CD14-positive monocyte (primary cell): ENCODE results near the gene SLC22A23. TPM values are rescaled to one million over a fixed set of nuclear protein-coding genes. Genes with fewer than 3 reads are reported as not detected.

ENCODE experiments used
- DNase-seq, 3 donors: peaks; one replicate each; pipeline ENCODE4 v3.0.0-alpha.2; 2011 to 2022
- H2AFZ ChIP-seq: 2 replicates; pipeline ENCODE4 v1.6.0; 2012; ENCODE audit warnings: mild to moderate bottlenecking, low read depth, low read length, inconsistent platforms; ENCODE audit not compliant: insufficient read depth, poor library complexity, severe bottlenecking
- H3K27ac ChIP-seq, 2 donors: 1 replicate in 1 of 2; 2 replicates in 1 of 2; pipeline ENCODE4 v1.5.1; 2012 to 2013; ENCODE audit warnings: low read length in 2 of 2, control low read depth in 1 of 2, inconsistent platforms in 1 of 2, low read depth in 1 of 2, mild to moderate bottlenecking in 1 of 2
- H3K27me3 ChIP-seq, 2 donors: one replicate each; pipeline versions ENCODE4 v1.6.0 to v1.6.1; 2011 to 2013; ENCODE audit warnings: low read length in 2 of 2; ENCODE audit not compliant: control insufficient read depth in 2 of 2, insufficient read depth in 2 of 2
- H3K36me3 ChIP-seq, 2 donors: replicated peaks in 1 of 2; 1 replicate in 1 of 2; 2 replicates in 1 of 2; pipeline versions ENCODE4 v1.5.1 to v1.6.1; 2012 to 2013; ENCODE audit warnings: low read length in 2 of 2, control low read depth in 1 of 2, inconsistent platforms in 1 of 2, mild to moderate bottlenecking in 1 of 2; ENCODE audit not compliant: insufficient read depth in 2 of 2, control insufficient read depth in 1 of 2
- H3K4me1 ChIP-seq, 2 donors: 1 replicate in 1 of 2; 2 replicates in 1 of 2; pipeline versions ENCODE4 v1.5.1 to v1.6.1; 2012 to 2013; ENCODE audit warnings: low read length in 2 of 2, control low read depth in 1 of 2, inconsistent platforms in 1 of 2, mild to moderate bottlenecking in 1 of 2, moderate library complexity in 1 of 2; ENCODE audit not compliant: insufficient read depth in 2 of 2, control insufficient read depth in 1 of 2
- H3K4me2 ChIP-seq: replicated peaks from 2 replicates; pipeline ENCODE3; 2012; ENCODE audit warnings: low read length, moderate library complexity, mild to moderate bottlenecking; ENCODE audit not compliant: poor library complexity, severe bottlenecking; ENCODE audit errors: extremely low read depth
- H3K4me3 ChIP-seq, 3 experiments: fragments of 200-600 bp in 1 of 3; sonication (generic) in 1 of 3; replicated peaks in 1 of 3; 1 replicate in 2 of 3; 2 replicates in 1 of 3; pipeline ENCODE4 v1.5.1; 2011 to 2013; ENCODE audit warnings: low read length in 3 of 3, mild to moderate bottlenecking in 3 of 3, control low read depth in 2 of 3, low read depth in 2 of 3, inconsistent platforms in 1 of 3, moderate library complexity in 1 of 3
- H3K79me2 ChIP-seq: 2 replicates; pipeline ENCODE4 v1.6.0; 2012; ENCODE audit warnings: mild to moderate bottlenecking, control low read depth, inconsistent platforms, low read length, moderate library complexity; ENCODE audit not compliant: insufficient read depth
- H3K9ac ChIP-seq: 2 replicates; pipeline ENCODE4 v1.6.0; 2017; ENCODE audit warnings: low read length, mild to moderate bottlenecking; ENCODE audit not compliant: insufficient read depth, poor library complexity, severe bottlenecking
- H3K9me3 ChIP-seq, 2 donors: replicated peaks in 1 of 2; 1 replicate in 1 of 2; 2 replicates in 1 of 2; pipeline versions ENCODE4 v1.5.1 to v1.6.1; 2012 to 2013; ENCODE audit warnings: low read length in 2 of 2, control low read depth in 1 of 2; ENCODE audit not compliant: control insufficient read depth in 1 of 2, insufficient read depth in 1 of 2
- H4K20me1 ChIP-seq: 2 replicates; pipeline ENCODE4 v1.6.0; 2012; ENCODE audit warnings: mild to moderate bottlenecking, low read length, control low read depth, moderate library complexity; ENCODE audit not compliant: insufficient read depth
- H3K27ac Mint-ChIP-seq, 7 donors: one replicate each; pipeline ENCODE4 v1.8.0; 2020; ENCODE audit warnings: mild to moderate bottlenecking in 7 of 7, mixed read lengths in 7 of 7, moderate library complexity in 6 of 7, inconsistent platforms in 2 of 7
- H3K27me3 Mint-ChIP-seq, 3 donors: one replicate each; pipeline ENCODE4 v1.8.0; 2021 to 2022; ENCODE audit warnings: low read depth in 3 of 3, mild to moderate bottlenecking in 3 of 3, mixed read lengths in 3 of 3, moderate library complexity in 3 of 3, inconsistent platforms in 1 of 3
- H3K36me3 Mint-ChIP-seq, 2 donors: one replicate each; pipeline ENCODE4 v1.8.0; 2020; ENCODE audit warnings: mixed read lengths in 2 of 2, inconsistent platforms in 1 of 2, mild to moderate bottlenecking in 1 of 2
- H3K4me1 Mint-ChIP-seq: one replicate; pipeline ENCODE4 v1.8.0; 2020; ENCODE audit warnings: mild to moderate bottlenecking, mixed read lengths
- H3K4me3 Mint-ChIP-seq, 2 donors: one replicate each; pipeline ENCODE4 v1.8.0; 2020; ENCODE audit warnings: mild to moderate bottlenecking in 2 of 2, mixed read lengths in 2 of 2, moderate library complexity in 1 of 2
- H3K9me3 Mint-ChIP-seq, 7 donors: one replicate each; pipeline ENCODE4 v1.8.0; 2020 to 2022; ENCODE audit warnings: mixed read lengths in 7 of 7, mild to moderate bottlenecking in 6 of 7, moderate library complexity in 6 of 7, inconsistent platforms in 2 of 7
- CTCF ChIP-seq: fragments of 200-600 bp; IDR thresholded peaks from one replicate; pipeline ENCODE4 v1.8.0; 2022; ENCODE audit warnings: antibody characterized with exemption, mild to moderate bottlenecking
- WGBS: methylation state at CpG from one replicate; pipeline ENCODE4 v1.1.5; 2013; ENCODE audit warnings: missing lambda C conversion rate; ENCODE audit not compliant: insufficient coverage; 5-methylcytosine and 5-hydroxymethylcytosine counted together
- intact Hi-C, 2 donors: fragments of 100-400 bp; cut with micrococcal nuclease; formaldehyde crosslinking; loops; one replicate each; pipeline versions ENCODE4 v1.15.0 to v1.15.1; 2023
- polyA plus RNA-seq, 3 donors: library from polyadenylated mRNA; depleted of rRNA in 1 of 3; unstranded in 2 of 3; stranded (reverse) in 1 of 3; fragments of 300-500 nt in 2 of 3; fragments of >200 nt in 1 of 3; fragmentation: Illumina TruSeq in 2 of 3; gene quantifications; 1 replicate in 2 of 3; 2 replicates in 1 of 3; pipeline ENCODE4 v1.2.3, GENCODE V29; 2012 to 2021

Gene SLC22A23
- polyA plus RNA-seq, 3 donors, result 0.08 TPM; not detected in 2

- Histone ChIP-seq H2AFZ (no peak overlapping the region), H4K20me1 (no peaks in the 10 kb centered on the region), H3K36me3 (no peaks in the 10 kb centered on the region), H3K27ac (no peak overlapping the region), H3K9ac (no peak overlapping the region), H3K27me3 (no peaks in the 10 kb centered on the region), H3K79me2 (no peaks in the 10 kb centered on the region), H3K9me3 (no peaks in the 10 kb centered on the region), H3K4me3 (no peak overlapping the region), H3K4me2 (no peak overlapping the region), H3K4me1 (no peaks in the 10 kb centered on the region)
- intact Hi-C loops, result no loop called here
- no peaks in the 10 kb centered on the region for H3K36me3 Mint-ChIP-seq
- H3K4me1 Mint-ChIP-seq, result peaks cover 10% of the 10 kb centered on the region
- H3K27me3 Mint-ChIP-seq, result peaks cover 3 to 5% (median 4%) of the 10 kb centered on the region in 3 donors
- TF ChIP-seq CTCF, result no peak
- peak overlapping the region in 1 of 2 donors; percentile 1 for H3K4me3 Mint-ChIP-seq
- DNase-seq, result peak in 1 of 3 donors; percentile 11
- peaks cover 0 to 6% (median 2%) of the 10 kb centered on the region in 7 donors for H3K9me3 Mint-ChIP-seq
- peak overlapping the region in 2 of 7 donors; percentile 12 to 43 for H3K27ac Mint-ChIP-seq
- 54% methylated on average over 4 of the region's 4 CpGs for WGBS
Measured at GRCh38 chr6:3506200-3506599, 49.4 kb upstream of the SLC22A23 start.

- no peak overlapping the region for H3K4me3 ChIP-seq
- no peaks in the 10 kb centered on the region for H3K4me1 ChIP-seq
- DNase-seq, result no peak
- Mint-ChIP-seq H3K36me3 (no peaks in the 10 kb centered on the region), H3K4me3 (no peak overlapping the region), H3K4me1 (peaks cover 10% of the 10 kb centered on the region), H3K27me3 (peaks cover 2 to 3% (median 3%) of the 10 kb centered on the region in 3 donors), H3K27ac (no peak overlapping the region), H3K9me3 (peaks cover 0 to 6% (median 2%) of the 10 kb centered on the region in 7 donors)
- no peaks in the 10 kb centered on the region for H3K79me2 ChIP-seq
- no peak overlapping the region for H3K4me2 ChIP-seq
- H3K9me3 ChIP-seq, result no peaks in the 10 kb centered on the region
- H3K9ac ChIP-seq, result no peak overlapping the region
- H3K36me3 ChIP-seq, result no peaks in the 10 kb centered on the region
- intact Hi-C loops, result no loop called here
- TF ChIP-seq CTCF, result no peak
- no peak overlapping the region for H2AFZ ChIP-seq
- H4K20me1 ChIP-seq, result no peaks in the 10 kb centered on the region
- WGBS, result 90% methylated on average over 6 of the region's 13 CpGs
- no peak overlapping the region for H3K27ac ChIP-seq
- H3K27me3 ChIP-seq, result no peaks in the 10 kb centered on the region
Measured at GRCh38 chr6:3504938-3505805, 48.3 kb upstream of the SLC22A23 start.
